Measurements from ENCODE around the gene SPNS2. TPM values are rescaled to one million over a fixed set of nuclear protein-coding genes. Genes with fewer than 3 reads are reported as not detected.

The SPNS2 gene
- polyA plus RNA-seq, 5 donors = 17.3 to 30.7 (median 23.5) TPM

GRCh38 chr17:4479340-4479981, 19.2 kb upstream of the SPNS2 start:
- no peak for DNase-seq

- no peak for DNase-seq
Measured at GRCh38 chr17:4479982-4480751, 18.5 kb upstream of the SPNS2 start.

GRCh38 chr17:4480929-4481898, 17.5 kb upstream of the SPNS2 start:
- DNase-seq = no peak

GRCh38 chr17:4482338-4483011, 16.2 kb upstream of the SPNS2 start:
- no peak for DNase-seq

- DNase-seq = no peak
Measured at GRCh38 chr17:4483012-4483840, 15.5 kb upstream of the SPNS2 start.

- no peak for DNase-seq
Measured at GRCh38 chr17:4485676-4486646, 12.7 kb upstream of the SPNS2 start.

GRCh38 chr17:4487296-4487695, 11.4 kb upstream of the SPNS2 start:
- DNase-seq = no peak

- DNase-seq = no peak
Measured at GRCh38 chr17:4487820-4488716, 10.6 kb upstream of the SPNS2 start.

- DNase-seq = no peak
Measured at GRCh38 chr17:4488989-4489595, 9.6 kb upstream of the SPNS2 start.

- no peak for DNase-seq
Measured at GRCh38 chr17:4490109-4490591, 8.5 kb upstream of the SPNS2 start.

GRCh38 chr17:4490637-4491061, 8.0 kb upstream of the SPNS2 start:
- no peak for DNase-seq

- no peak for DNase-seq
Measured at GRCh38 chr17:4492721-4493561, 5.7 kb upstream of the SPNS2 start.

GRCh38 chr17:4497101-4497824, 1.4 kb upstream of the SPNS2 start:
- DNase-seq = no peak

- DNase-seq = no peak
Measured at GRCh38 chr17:4499431-4500190, 930 bp downstream of the SPNS2 start.

- DNase-seq = no peak
Measured at GRCh38 chr17:4500191-4500571, 1.5 kb downstream of the SPNS2 start.

Measured in right lung (tissue), 5 donors.